Measurements from ENCODE around the gene BMP15. TPM values are rescaled to one million over a fixed set of nuclear protein-coding genes. Genes with fewer than 3 reads are reported as not detected.

The BMP15 gene
- total and polyA plus RNA-seq, 2 of the 8 experiments (the other 6 are each of a cell fraction or from before 2014, with no cell fraction given) = not detected

GRCh38 chrX:50962156-50962555 lies 51.6 kb downstream of the BMP15 start (continued):
- TF ChIP-seq CHD7 (IDR thresholded peaks at IDR 0.05; ENCODE audit: insufficient replicate concordance, low read length) (no peak), SIN3A (conservative IDR thresholded peaks at IDR 0.05 in 1 of 2, IDR thresholded peaks at IDR 0.05 in 1 of 2; ENCODE audit: low read depth in 1 of 2, low read length in 2 of 2) (no peak), SRF (IDR thresholded peaks at IDR 0.05; ENCODE audit: low read depth, low read length) (no peak), POLR2A (IDR thresholded peaks at IDR 0.05; ENCODE audit: control extremely low read depth in 1 of 2, low read depth in 2 of 2, low read length in 2 of 2) (no peak), RFX5 (IDR thresholded peaks at IDR 0.05; ENCODE audit: borderline replicate concordance, low read depth, low read length) (no peak), SUZ12 (IDR thresholded peaks at IDR 0.05; ENCODE audit: low read length) (no peak), YY1 (IDR thresholded peaks at IDR 0.05; ENCODE audit: low read depth, low read length) (no peak), CBX8 (IDR thresholded peaks at IDR 0.05; ENCODE audit: borderline replicate concordance, low read depth, low read length) (no peak), EZH2 (IDR thresholded peaks at IDR 0.05; ENCODE audit: low read depth, low read length, severe bottlenecking) (no peak), SP2 (IDR thresholded peaks at IDR 0.05; ENCODE audit: low read length) (no peak)

Measured in H1 (cell line).